ENCODE measurements around the gene C5orf34. TPM values are rescaled to one million over a fixed set of nuclear protein-coding genes. Genes with fewer than 3 reads are reported as not detected.
A peak's percentile ranks its signal among the peaks of the same experiment; 100 is the strongest.
"Not testable (repeated sequence)": the region's sequence is repeated elsewhere in the genome, so short reads cannot be mapped to it uniquely, and the experiment has no call there.

C5orf34 gene
- total RNA-seq, 2 experiments from 2014 or later = 7.7 to 10.3 TPM

GRCh38 chr5:43482490-43483297, 32.3 kb downstream of the C5orf34 start:
- no peaks in the 10 kb centered on the region for H3K9me3 Mint-ChIP-seq (ENCODE audit: insufficient read depth)
- H3K4me3 Mint-ChIP-seq = peak overlapping the region; percentile 97
- H3K27me3 Mint-ChIP-seq (ENCODE audit: low read depth) = no peaks in the 10 kb centered on the region
- ChIA-PET POLR2A (interaction anchor here (1.1 to 4.0 kb wide), 3 partner anchors 170 to 532 kb away, joined by 3 to 54 read pairs (median 25); partner anchors contain the start of gene HMGCS1), CTCF (interaction anchor here (0.7 kb wide), 1 partner anchor 574 kb away, joined by 3 read pairs; no protein-coding TSS in a partner anchor)
- H3K4me1 Mint-ChIP-seq (ENCODE audit: low read depth) = peaks cover 38% of the 10 kb centered on the region
- ATAC-seq (no peak), DNase-seq (no peak)
- peaks cover 13% of the 10 kb centered on the region for H3K36me3 Mint-ChIP-seq (ENCODE audit: low read depth)
- peak overlapping the region; percentile 100 for H3K27ac Mint-ChIP-seq

GRCh38 chr5:43469671-43470391, 45.1 kb downstream of the C5orf34 start:
- H3K4me1 Mint-ChIP-seq (ENCODE audit: low read depth) = peaks cover 3% of the 10 kb centered on the region
- H3K36me3 Mint-ChIP-seq (ENCODE audit: low read depth) = peaks cover 82% of the 10 kb centered on the region
- ChIA-PET CTCF (interaction anchor here (1.1 kb wide), 1 partner anchor 14 kb away, joined by 3 read pairs; the partner anchor contains the start of gene TMEM267), POLR2A (interaction anchor here (2.1 kb wide), 1 partner anchor 14 kb away, joined by 8 read pairs; the partner anchor contains the start of gene TMEM267)
- H3K9me3 Mint-ChIP-seq (ENCODE audit: insufficient read depth) = peaks cover 38% of the 10 kb centered on the region
- H3K4me3 Mint-ChIP-seq = no peak overlapping the region
- ATAC-seq (no peak), DNase-seq (no peak)
- H3K27me3 Mint-ChIP-seq (ENCODE audit: low read depth) = no peaks in the 10 kb centered on the region
- no peak overlapping the region for H3K27ac Mint-ChIP-seq

- POLR2A ChIA-PET = no interaction called here
- Mint-ChIP-seq H3K9me3 (ENCODE audit: insufficient read depth) (peaks cover 33% of the 10 kb centered on the region), H3K36me3 (ENCODE audit: low read depth) (peaks cover 83% of the 10 kb centered on the region), H3K4me3 (no peak overlapping the region), H3K4me1 (ENCODE audit: low read depth) (peaks cover 3% of the 10 kb centered on the region), H3K27ac (no peak overlapping the region), H3K27me3 (ENCODE audit: low read depth) (no peaks in the 10 kb centered on the region)
- no peak for DNase-seq
- no peak for ATAC-seq
- CTCF ChIA-PET = interaction anchor here (2.0 kb wide), 1 partner anchor 17 kb away, joined by 7 read pairs; the partner anchor contains the start of gene TMEM267
Observed at GRCh38 chr5:43467100-43467499, 47.8 kb downstream of the C5orf34 start.

GRCh38 chr5:43465455-43465854, 49.5 kb downstream of the C5orf34 start:
- DNase-seq; H3K4me3 Mint-ChIP-seq; ATAC-seq; POLR2A ChIA-PET; H3K4me1 Mint-ChIP-seq (ENCODE audit: low read depth); H3K27me3 Mint-ChIP-seq (ENCODE audit: low read depth); H3K27ac Mint-ChIP-seq: not testable (repeated sequence)
- peaks cover 24% of the 10 kb centered on the region for H3K9me3 Mint-ChIP-seq (ENCODE audit: insufficient read depth)
- peaks cover 83% of the 10 kb centered on the region for H3K36me3 Mint-ChIP-seq (ENCODE audit: low read depth)
- CTCF ChIA-PET = interaction anchor here (2.0 kb wide), 1 partner anchor 19 kb away, joined by 7 read pairs; the partner anchor contains the start of gene TMEM267

GRCh38 chr5:43461066-43461465, 53.9 kb downstream of the C5orf34 start:
- Mint-ChIP-seq H3K4me1 (ENCODE audit: low read depth) (no peaks in the 10 kb centered on the region), H3K36me3 (ENCODE audit: low read depth) (peaks cover 70% of the 10 kb centered on the region), H3K4me3 (no peak overlapping the region), H3K9me3 (ENCODE audit: insufficient read depth) (peaks cover 19% of the 10 kb centered on the region), H3K27me3 (ENCODE audit: low read depth) (no peaks in the 10 kb centered on the region), H3K27ac (no peak overlapping the region)
- no peak for ATAC-seq
- ChIA-PET CTCF (no interaction called here), POLR2A (no interaction called here)
- no peak for DNase-seq

- no peaks in the 10 kb centered on the region for H3K27me3 Mint-ChIP-seq (ENCODE audit: low read depth)
- H3K4me1 Mint-ChIP-seq (ENCODE audit: low read depth) = no peaks in the 10 kb centered on the region
- H3K27ac Mint-ChIP-seq = no peak overlapping the region
- POLR2A ChIA-PET = no interaction called here
- DNase-seq (no peak), ATAC-seq (no peak)
- CTCF ChIA-PET = no interaction called here
- H3K36me3 Mint-ChIP-seq (ENCODE audit: low read depth) = peaks cover 58% of the 10 kb centered on the region
- peaks cover 17% of the 10 kb centered on the region for H3K9me3 Mint-ChIP-seq (ENCODE audit: insufficient read depth)
- H3K4me3 Mint-ChIP-seq = no peak overlapping the region
Observed at GRCh38 chr5:43456556-43456955, 58.4 kb downstream of the C5orf34 start.

GRCh38 chr5:43441575-43441974, 73.4 kb downstream of the C5orf34 start:
- POLR2A ChIA-PET; ATAC-seq; H3K27me3 Mint-ChIP-seq (ENCODE audit: low read depth); DNase-seq; CTCF ChIA-PET; H3K4me3 Mint-ChIP-seq; H3K27ac Mint-ChIP-seq; H3K4me1 Mint-ChIP-seq (ENCODE audit: low read depth): not testable (repeated sequence)
- Mint-ChIP-seq H3K36me3 (ENCODE audit: low read depth) (peaks cover 24% of the 10 kb centered on the region), H3K9me3 (ENCODE audit: insufficient read depth) (peaks cover 13% of the 10 kb centered on the region)

GRCh38 chr5:43437062-43437660, 77.8 kb downstream of the C5orf34 start:
- Mint-ChIP-seq H3K4me3 (no peak overlapping the region), H3K4me1 (ENCODE audit: low read depth) (no peaks in the 10 kb centered on the region), H3K27me3 (ENCODE audit: low read depth) (peaks cover 2% of the 10 kb centered on the region), H3K9me3 (ENCODE audit: insufficient read depth) (peaks cover 9% of the 10 kb centered on the region), H3K27ac (no peak overlapping the region), H3K36me3 (ENCODE audit: low read depth) (peaks cover 3% of the 10 kb centered on the region)
- CTCF ChIA-PET = no interaction called here
- ATAC-seq = no peak
- POLR2A ChIA-PET = no interaction called here
- no peak for DNase-seq

Other genes starting within 250 kb of the C5orf34 start
- 10 to 100 TPM; 82.4 to 90.6 TPM for gene HMGCS1, start 201.7 kb downstream of the C5orf34 start, total RNA-seq
- gene CCL28, start 102.8 kb downstream of the C5orf34 start, total RNA-seq = 10 to 100 TPM; 10.8 to 11.9 TPM
- gene TMEM267, start 31.3 kb downstream of the C5orf34 start, total RNA-seq = 10 to 100 TPM; 12.8 to 13.6 TPM
- gene PAIP1, start 41.9 kb upstream of the C5orf34 start, total RNA-seq = 10 to 100 TPM; 31.8 to 36.3 TPM
- 100 to 1,000 TPM; 103 to 104 TPM for gene NNT, start 88.0 kb upstream of the C5orf34 start, total RNA-seq